ENCODE data around the gene TMEM37.

DNA sequence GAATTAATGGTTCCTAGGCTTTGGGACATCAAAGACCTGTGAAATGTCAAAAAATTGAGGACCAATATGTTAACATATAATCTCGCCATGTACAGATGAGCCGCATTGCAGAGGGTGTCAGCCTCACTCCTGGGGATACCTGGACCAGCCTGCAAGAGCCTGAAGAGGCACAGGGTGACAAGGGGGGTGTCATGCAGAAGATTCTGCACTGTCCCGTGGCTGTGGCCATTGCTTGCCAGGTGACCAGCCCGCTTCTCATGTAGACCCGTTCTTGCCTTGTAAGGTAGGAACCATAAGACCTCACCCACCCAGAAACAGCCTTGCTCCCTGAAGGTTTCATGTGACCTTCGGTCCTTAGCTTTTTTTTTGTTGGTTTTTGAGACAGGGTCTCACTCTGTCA lies 37.5 kb downstream of the TMEM37 start:
- TF ChIP-seq POLR2A (IDR thresholded peaks at IDR 0.05) (no peak), CTCF (IDR thresholded peaks at IDR 0.05) (no peak), EP300 (IDR thresholded peaks at IDR 0.05) (no peak)
